T1000 (cell line): Measurements from ENCODE around the gene CDCA5.

Experiments used
- DNase-seq: peaks from one replicate; lab custom pipeline; 2025; ENCODE audit warnings: mixed read lengths; lab: John Stamatoyannopoulos, UW

CDCA5 gene

GRCh38 chr11:65043881-65044501, 39.8 kb downstream of the CDCA5 start:
- DNase-seq, result no peak

GRCh38 chr11:65042891-65043290, 40.9 kb downstream of the CDCA5 start:
- DNase-seq, result no peak

- DNase-seq, result peak; percentile 91
Measured at GRCh38 chr11:65040847-65041622, 42.8 kb downstream of the CDCA5 start, which contains the start of gene SAC3D1. SAC3D1 (plus strand) TSS chr11:65041210; CDS start chr11:65041293, 83 bp downstream.

GRCh38 chr11:65040520-65040846, 43.4 kb downstream of the CDCA5 start:
- DNase-seq, result no peak

GRCh38 chr11:65036931-65037330, 46.9 kb downstream of the CDCA5 start:
- DNase-seq, result no peak

GRCh38 chr11:65035579-65035978, 48.3 kb downstream of the CDCA5 start:
- DNase-seq, result no peak

GRCh38 chr11:65034423-65034822, 49.4 kb downstream of the CDCA5 start:
- no peak for DNase-seq

- no peak for DNase-seq
Measured at GRCh38 chr11:65032216-65032615, 51.6 kb downstream of the CDCA5 start.
